ENCODE results near the gene PRR33.

GRCh38 chr11:1935156-1936071, 43.7 kb upstream of the PRR33 start:
- TF ChIP-seq POLR2AphosphoS5 (IDR thresholded peaks at IDR 0.05; ENCODE audit: low read depth, low read length): no peak
- TF ChIP-seq CTCF (IDR thresholded peaks at IDR 0.05 in 2 of 3, conservative IDR thresholded peaks at IDR 0.05 in 1 of 3; ENCODE audit: borderline replicate concordance in 1 of 3, insufficient read depth in 1 of 3, low read depth in 2 of 3, low read length in 2 of 3): no peak
- TF ChIP-seq EZH2 (IDR thresholded peaks at IDR 0.05): no peak
- no peak for TF ChIP-seq SRF (IDR thresholded peaks at IDR 0.05; ENCODE audit: low read depth)
- no peak for TF ChIP-seq POLR2A (IDR thresholded peaks at IDR 0.05; ENCODE audit: borderline replicate concordance, extremely low read depth, insufficient read depth, insufficient read length)
- TF ChIP-seq YY1 (IDR thresholded peaks at IDR 0.05; ENCODE audit: extremely low read depth, insufficient replicate concordance, low read depth, low read length): no peak
- TF ChIP-seq CEBPB (IDR thresholded peaks at IDR 0.05; ENCODE audit: low read depth): no peak
- TF ChIP-seq SP1 (IDR thresholded peaks at IDR 0.05; ENCODE audit: low read depth): no peak
